PC-3 (cell line): ENCODE data around the gene SLC39A10. TPM values are rescaled to one million over a fixed set of nuclear protein-coding genes. Genes with fewer than 3 reads are reported as not detected.

Experiments
- ATAC-seq: fragments of 200-7000 bp; cut with Tn5 transposase; 2 replicates; pipeline ENCODE4 v1.9.1; 2020; ENCODE audit warnings: mild to moderate bottlenecking, moderate library complexity
- BruUV-seq: library from RNA; stranded (reverse); fragments of 400-500 nt; replicated peaks from 2 replicates; lab custom pipeline; 2021; lab: Mats Ljungman, UMichigan
- CTCF ChIA-PET: fragments of 300-600 bp; sonication (Branson Sonifier 250); formaldehyde crosslinking; loops from one replicate; lab custom pipeline; 2022; ENCODE audit warnings: antibody characterized with exemption; lab: Charles Lee
- POLR2A ChIA-PET: fragments of 300-600 bp; sonication (Branson Sonifier 250); formaldehyde crosslinking; loops from one replicate; lab custom pipeline; 2022; ENCODE audit warnings: antibody characterized with exemption; ENCODE audit not compliant: unreplicated experiment; lab: Charles Lee
- DNase-seq: peaks from one replicate; pipeline ENCODE4 v3.0.0-alpha.2; 2015
- H2AFZ ChIP-seq: fragments of 300-600 bp; sonication (generic); 2 replicates; pipeline ENCODE4 v1.6.0; 2016; ENCODE audit warnings: antibody characterized with exemption, low read length
- H3F3A ChIP-seq: fragments of 300-600 bp; sonication (generic); one replicate; pipeline ENCODE4 v1.6.0; 2017; ENCODE audit warnings: antibody characterized with exemption, low read length, control low read depth, mild to moderate bottlenecking; ENCODE audit not compliant: unreplicated experiment
- H3K27ac ChIP-seq: fragments of 300-600 bp; sonication (generic); 2 replicates; pipeline ENCODE4 v1.5.1; 2016; ENCODE audit warnings: mild to moderate bottlenecking, low read length
- H3K27me3 ChIP-seq: fragments of 300-600 bp; sonication (generic); 2 replicates; pipeline ENCODE4 v1.6.1; 2016; ENCODE audit warnings: low read length, mixed read lengths
- H3K36me3 ChIP-seq: fragments of 300-600 bp; sonication (generic); 2 replicates; pipeline ENCODE4 v1.6.1; 2016; ENCODE audit warnings: low read depth, mixed run types, low read length, mixed read lengths
- H3K4me1 ChIP-seq: fragments of 300-600 bp; sonication (generic); 2 replicates; pipeline ENCODE4 v1.5.1; 2016; ENCODE audit warnings: low read length; ENCODE audit not compliant: insufficient read depth
- H3K4me2 ChIP-seq: fragments of 300-600 bp; sonication (generic); 2 replicates; pipeline ENCODE4 v1.6.0; 2016; ENCODE audit warnings: low read length
- H3K4me3 ChIP-seq: fragments of 300-600 bp; sonication (generic); 2 replicates; pipeline ENCODE4 v1.5.1; 2016; ENCODE audit warnings: mild to moderate bottlenecking, low read length, mixed read lengths
- H3K79me2 ChIP-seq: fragments of 300-600 bp; sonication (generic); 2 replicates; pipeline ENCODE4 v1.6.1; 2017; ENCODE audit warnings: low read length, mixed read lengths
- H3K9ac ChIP-seq: fragments of 300-600 bp; sonication (generic); 2 replicates; pipeline ENCODE4 v1.6.0; 2016; ENCODE audit warnings: mild to moderate bottlenecking, low read length
- H3K9me2 ChIP-seq: fragments of 300-600 bp; sonication (generic); replicated peaks from 2 replicates; pipeline ENCODE4 v1.6.1; 2016; ENCODE audit warnings: mixed run types, low read length, mixed read lengths
- H3K9me3 ChIP-seq: fragments of 300-600 bp; sonication (generic); 2 replicates; pipeline ENCODE4 v1.6.1; 2016; ENCODE audit warnings: low read length, mixed read lengths
- H4K20me1 ChIP-seq: fragments of 300-600 bp; sonication (generic); 2 replicates; pipeline ENCODE4 v1.6.1; 2016; ENCODE audit warnings: low read length, mixed read lengths
- CTCF ChIP-seq: fragments of 300-600 bp; sonication (generic); conservative IDR thresholded peaks from 2 replicates; pipeline ENCODE4 v1.5.1; 2017; ENCODE audit warnings: antibody characterized with exemption, low read depth, mild to moderate bottlenecking, low read length
- EZH2 ChIP-seq: fragments of 300-600 bp; sonication (generic); IDR thresholded peaks from one replicate; pipeline ENCODE4 v1.6.1; 2017; ENCODE audit warnings: antibody characterized with exemption, mild to moderate bottlenecking, low read length; ENCODE audit not compliant: unreplicated experiment
- EZH2phosphoT487 ChIP-seq: fragments of 300-600 bp; sonication (generic); IDR thresholded peaks from 2 replicates; pipeline ENCODE4 v1.6.1; 2018; ENCODE audit warnings: mild to moderate bottlenecking, antibody characterized with exemption, low read length, borderline replicate concordance
- intact Hi-C: fragments of 100-400 bp; cut with micrococcal nuclease; formaldehyde crosslinking; loops from 2 replicates; pipeline ENCODE4 v1.9.0; 2023
- total RNA-seq: library from RNA; depleted of rRNA; stranded (reverse); fragments of >200 nt; gene quantifications from 2 replicates; pipeline ENCODE4 v1.2.3, GENCODE V29; 2014

SLC39A10 gene
- total RNA-seq, 1 experiment from 2014 or later, result 18.6 TPM

DNA sequence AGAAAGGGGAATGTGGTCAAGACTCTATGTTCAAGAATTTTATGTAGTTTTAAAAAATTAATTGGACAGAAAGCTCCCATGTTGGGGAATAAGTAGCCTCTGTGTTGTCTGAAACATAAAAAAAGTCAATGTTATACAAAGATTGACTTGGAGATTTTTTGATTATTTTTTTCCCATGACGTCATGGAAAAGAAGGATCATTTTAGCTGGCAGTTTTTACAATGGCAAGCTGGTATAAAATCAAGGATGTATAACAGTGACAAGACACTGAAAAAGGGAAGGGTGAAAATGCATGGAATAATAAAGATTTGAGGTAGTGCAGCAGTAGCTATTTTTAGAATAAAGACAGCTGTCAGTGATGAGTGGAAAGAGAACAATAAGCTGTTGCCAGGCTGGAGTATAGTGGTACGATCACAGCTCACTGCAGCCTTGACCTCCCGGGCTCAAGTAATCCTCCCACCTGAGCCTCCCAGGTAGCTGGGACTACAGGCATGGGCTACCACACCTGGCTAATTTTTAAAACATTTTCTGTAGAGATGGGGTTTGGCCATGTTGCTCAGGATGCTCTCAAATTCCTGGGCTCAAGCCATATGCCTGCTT, 9.2 kb downstream of the SLC39A10 start:
- no peak overlapping the region for H2AFZ ChIP-seq
- no peak overlapping the region for H3K4me3 ChIP-seq
- no peak overlapping the region for H3K9ac ChIP-seq
- intact Hi-C loops, result loop anchor here (10.0 kb wide), 1 partner anchor 841 kb away; no protein-coding TSS in a partner anchor
- POLR2A ChIA-PET, result no interaction called here
- H3K36me3 ChIP-seq, result no peaks in the 10 kb centered on the region
- no peaks in the 10 kb centered on the region for H3K27me3 ChIP-seq
- no peaks in the 10 kb centered on the region for H3K9me3 ChIP-seq
- DNase-seq, result no peak
- no TSS peak for BruUV-seq
- H3K9me2 ChIP-seq, result no peaks in the 10 kb centered on the region
- no peak overlapping the region for H3K4me2 ChIP-seq
- no peak for TF ChIP-seq EZH2phosphoT487
- no peak for TF ChIP-seq CTCF
- no peak for TF ChIP-seq EZH2
- CTCF ChIA-PET, result no interaction called here
- no peak for ATAC-seq
- H3K79me2 ChIP-seq, result peaks cover 4% of the 10 kb centered on the region; the same call in 1 of the 2 replicates
- no peaks in the 10 kb centered on the region for H4K20me1 ChIP-seq
- H3K27ac ChIP-seq, result no peak overlapping the region
- no peaks in the 10 kb centered on the region for H3F3A ChIP-seq
- H3K4me1 ChIP-seq, result no peaks in the 10 kb centered on the region

DNA sequence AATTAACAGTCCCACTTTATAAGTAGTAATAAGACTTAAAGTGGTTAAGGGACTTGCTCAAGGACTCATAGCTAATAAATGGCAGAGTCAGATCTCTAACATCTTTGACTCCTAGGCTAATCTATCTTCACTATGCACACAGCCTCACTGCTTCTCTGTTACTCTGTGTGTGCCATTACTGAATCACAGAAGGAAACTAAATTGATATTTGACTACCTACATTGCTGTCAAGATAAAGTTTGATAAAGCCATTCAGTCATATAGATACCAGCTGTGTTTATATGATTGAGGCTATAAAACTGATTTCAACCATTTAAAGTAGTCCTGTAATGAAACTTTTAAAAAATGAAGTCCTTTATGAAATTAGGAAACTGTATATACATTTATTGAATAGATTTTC, 10.9 kb downstream of the SLC39A10 start:
- H3F3A ChIP-seq, result no peaks in the 10 kb centered on the region
- DNase-seq (no peak), ATAC-seq (no peak)
- H3K9me3 ChIP-seq, result no peaks in the 10 kb centered on the region
- no TSS peak for BruUV-seq
- H3K4me2 ChIP-seq, result no peak overlapping the region
- no peaks in the 10 kb centered on the region for H3K79me2 ChIP-seq
- CTCF ChIA-PET, result interaction anchor here (0.7 kb wide), 1 partner anchor 356 kb away, joined by 3 read pairs; no protein-coding TSS in a partner anchor
- intact Hi-C loops, result loop anchor here (10.0 kb wide), 1 partner anchor 843 kb away; no protein-coding TSS in a partner anchor
- no peaks in the 10 kb centered on the region for H4K20me1 ChIP-seq
- H3K4me1 ChIP-seq, result no peaks in the 10 kb centered on the region
- H3K36me3 ChIP-seq, result no peaks in the 10 kb centered on the region
- POLR2A ChIA-PET, result no interaction called here
- H3K27me3 ChIP-seq, result no peaks in the 10 kb centered on the region
- no peak overlapping the region for H3K27ac ChIP-seq
- H2AFZ ChIP-seq, result no peak overlapping the region
- H3K4me3 ChIP-seq, result no peak overlapping the region
- no peaks in the 10 kb centered on the region for H3K9me2 ChIP-seq
- no peak overlapping the region for H3K9ac ChIP-seq
- no peak for TF ChIP-seq CTCF
- no peak for TF ChIP-seq EZH2
- TF ChIP-seq EZH2phosphoT487, result no peak

DNA sequence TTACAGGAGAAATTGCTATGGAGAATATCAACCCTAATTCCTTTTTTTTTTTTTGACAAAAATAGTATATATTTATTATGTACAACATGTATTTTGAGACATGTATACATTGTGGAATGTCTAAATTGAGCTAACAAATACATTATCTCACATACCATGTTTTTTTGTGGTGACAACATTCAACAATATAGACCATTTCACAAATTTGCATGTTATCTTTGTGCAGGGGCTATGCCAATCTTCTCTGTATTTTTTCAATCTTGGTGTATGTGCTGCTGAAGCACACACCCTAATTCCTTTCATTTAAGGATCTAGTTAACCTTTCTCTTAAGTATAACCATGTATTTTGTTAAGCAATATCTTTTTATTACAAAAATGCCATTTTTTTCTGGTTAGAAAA, 13.2 kb downstream of the SLC39A10 start:
- Histone ChIP-seq H3K27me3 (no peaks in the 10 kb centered on the region), H3K9me3 (no peaks in the 10 kb centered on the region), H3F3A (no peaks in the 10 kb centered on the region), H2AFZ (no peak overlapping the region), H3K4me1 (no peaks in the 10 kb centered on the region), H3K9ac (no peak overlapping the region), H3K4me3 (no peak overlapping the region), H3K79me2 (no peaks in the 10 kb centered on the region), H3K27ac (no peak overlapping the region), H3K36me3 (no peaks in the 10 kb centered on the region), H3K4me2 (no peak overlapping the region), H4K20me1 (no peaks in the 10 kb centered on the region), H3K9me2 (no peaks in the 10 kb centered on the region)
- CTCF ChIA-PET, result no interaction called here
- BruUV-seq, result no TSS peak
- no peak for TF ChIP-seq EZH2phosphoT487
- TF ChIP-seq CTCF, result no peak
- no peak for TF ChIP-seq EZH2
- ATAC-seq, result no peak
- intact Hi-C loops, result loop anchor here (5.0 kb wide), 1 partner anchor 42 kb away; no protein-coding TSS in a partner anchor
- DNase-seq, result no peak
- POLR2A ChIA-PET, result no interaction called here
